ENCODE measurements around the gene MAPK9.

GRCh38 chr5:180316586-180316985 is 24.7 kb upstream of the MAPK9 start:
- TF ChIP-seq CTCF (IDR thresholded peaks at IDR 0.05) (no peak), POLR2AphosphoS5 (IDR thresholded peaks at IDR 0.05) (no peak)
